HG02623 (cell line): ENCODE measurements around the gene KLK6.

Experiments used
- ATAC-seq: cut with Tn5 transposase; IDR thresholded peaks from one replicate; pipeline ENCODE4 v1.9.1; 2021; ENCODE audit warnings: moderate library complexity; ENCODE audit not compliant: unreplicated experiment

The KLK6 gene

DNA sequence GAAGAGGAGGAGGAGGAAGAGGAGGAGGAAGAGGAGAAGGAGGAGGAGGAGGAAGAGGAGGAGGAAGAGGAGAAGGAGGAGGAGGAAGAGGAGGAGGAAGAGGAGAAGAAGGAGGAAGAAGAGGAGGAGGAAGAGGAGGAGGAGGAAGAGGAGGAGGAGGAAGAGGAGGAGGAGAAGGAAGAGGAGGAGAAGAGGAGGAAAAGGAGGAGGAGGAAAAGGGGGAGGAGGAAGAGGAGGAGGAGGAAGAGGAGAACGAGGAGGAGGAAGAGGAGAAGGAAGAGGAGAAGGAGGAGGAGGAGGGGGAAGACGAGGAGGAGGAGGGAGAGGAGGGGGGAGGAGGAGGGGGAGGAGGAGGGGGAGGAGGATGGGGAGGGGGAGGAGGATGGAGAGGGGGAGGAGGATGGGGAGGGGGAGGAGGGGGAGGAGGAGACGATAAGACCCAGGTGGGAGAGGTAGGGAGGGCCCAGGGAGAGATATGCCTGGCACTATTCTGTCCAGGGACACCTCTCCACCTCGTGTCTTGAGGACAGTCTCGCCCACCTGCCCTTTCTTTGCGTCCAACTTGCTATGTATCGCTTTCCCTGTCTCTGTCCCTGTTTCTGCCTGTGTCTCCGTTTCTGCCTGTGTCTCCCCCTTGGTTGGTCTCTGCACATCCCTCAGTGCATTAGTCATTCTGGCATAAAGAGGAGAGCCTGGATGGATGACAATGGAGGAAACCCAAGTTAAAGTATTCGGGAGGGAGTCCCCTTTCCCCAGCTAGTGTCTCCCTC is 9.5 kb downstream of the KLK6 start:
- ATAC-seq: no peak

- no peak for ATAC-seq
These were observed 11.8 kb downstream of the KLK6 start for GRCh38 chr19:50957587-50957986.

DNA sequence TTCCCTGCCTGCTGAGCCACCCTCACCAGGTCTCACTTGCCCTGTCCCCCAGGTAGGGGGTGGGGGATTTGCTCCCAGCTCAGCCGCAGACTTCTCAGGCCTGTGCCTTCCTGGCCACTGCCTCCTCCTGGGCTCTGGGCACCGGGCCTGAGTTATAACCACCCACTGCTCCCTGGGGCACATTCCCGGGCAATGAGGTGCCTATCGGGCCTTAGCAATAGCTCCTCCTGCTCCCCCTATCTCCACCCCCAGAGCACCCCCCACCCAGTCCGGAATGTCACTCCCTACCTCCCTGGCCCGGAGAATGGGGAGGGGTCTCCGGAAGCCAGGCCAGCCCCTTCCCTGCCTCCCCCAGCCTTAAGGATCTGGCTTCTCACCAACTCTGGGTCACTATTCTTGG is 16.5 kb downstream of the KLK6 start, which contains the start of gene KLK5:
Gene KLK5 (minus strand): TSS at position 129 of the 400 bp plus-strand sequence. CDS start 381 bp downstream, outside the sequence.
- ATAC-seq: no peak

- no peak for ATAC-seq
These were observed 19.5 kb downstream of the KLK6 start for GRCh38 chr19:50949861-50950260.

GRCh38 chr19:50947123-50947522 is 22.3 kb downstream of the KLK6 start:
- no peak for ATAC-seq

GRCh38 chr19:50944795-50945194 is 24.6 kb downstream of the KLK6 start:
- ATAC-seq: no peak

- no peak for ATAC-seq
These were observed 26.1 kb downstream of the KLK6 start for GRCh38 chr19:50943074-50943828.

GRCh38 chr19:50939596-50939995 is 29.8 kb downstream of the KLK6 start:
- ATAC-seq: no peak

GRCh38 chr19:50933640-50934039 is 35.8 kb downstream of the KLK6 start:
- no peak for ATAC-seq

GRCh38 chr19:50932690-50933083 is 36.7 kb downstream of the KLK6 start:
- no peak for ATAC-seq

- no peak for ATAC-seq
These were observed 37.2 kb downstream of the KLK6 start for GRCh38 chr19:50932018-50932689.

- no peak for ATAC-seq
These were observed 38.4 kb downstream of the KLK6 start for GRCh38 chr19:50931023-50931422.

GRCh38 chr19:50928831-50929230 is 40.6 kb downstream of the KLK6 start:
- no peak for ATAC-seq

DNA sequence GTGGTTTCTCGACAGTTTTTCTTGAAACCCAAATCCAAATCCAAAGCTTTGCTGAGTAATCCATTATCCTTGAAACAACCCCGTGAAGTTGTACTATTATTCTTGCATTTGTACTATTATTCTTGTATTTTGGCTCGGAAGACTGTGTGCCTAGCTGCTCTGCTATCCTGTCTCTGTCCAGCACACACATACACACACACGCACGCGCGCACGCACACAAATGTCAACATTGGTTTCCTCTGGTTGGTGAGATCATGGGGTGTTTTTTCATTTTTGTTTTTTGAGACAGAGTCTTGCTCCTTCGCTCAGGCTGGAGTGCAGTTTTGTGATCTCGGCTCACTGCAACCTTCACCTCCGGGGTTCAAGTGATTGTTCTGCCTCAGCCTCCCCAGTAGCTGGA is 43.2 kb downstream of the KLK6 start:
- no peak for ATAC-seq

DNA sequence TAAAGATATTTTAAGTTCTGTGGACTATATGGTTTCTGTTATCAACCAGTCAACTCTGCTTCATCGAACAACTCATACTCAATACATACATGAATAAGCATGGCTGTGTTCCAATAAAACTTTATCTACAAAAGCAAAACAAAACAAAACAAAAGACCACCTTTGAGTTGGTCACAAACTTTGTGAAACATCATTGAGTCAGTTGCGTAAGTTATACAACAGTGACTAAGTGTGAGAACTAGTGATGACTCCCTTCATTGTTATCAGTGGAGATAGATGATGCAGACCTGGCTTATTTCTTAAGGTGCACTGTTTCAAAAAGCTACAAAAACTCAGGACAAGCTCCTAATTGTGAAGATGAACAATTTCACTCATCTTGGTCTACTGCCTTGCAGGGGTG is 43.7 kb downstream of the KLK6 start:
- ATAC-seq: no peak

DNA sequence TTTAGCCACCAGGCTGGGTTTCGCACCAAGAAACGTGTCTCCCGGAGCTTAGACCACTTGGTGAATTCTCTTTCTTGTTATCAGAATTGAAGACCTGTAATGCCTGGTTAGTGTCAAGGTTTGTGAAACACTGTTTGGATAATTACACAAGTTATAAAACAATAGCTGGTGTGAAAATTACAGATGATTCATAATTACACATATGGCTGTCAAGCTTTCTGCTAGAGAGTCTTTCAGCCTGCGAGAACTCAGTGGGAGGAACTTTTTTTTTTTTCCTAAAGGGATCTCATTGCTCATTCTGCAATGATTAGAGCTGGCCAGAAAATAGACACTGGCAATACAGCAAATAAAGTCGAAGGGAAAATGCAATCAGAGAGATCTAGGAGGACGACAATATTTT is 44.8 kb downstream of the KLK6 start:
- ATAC-seq: no peak

DNA sequence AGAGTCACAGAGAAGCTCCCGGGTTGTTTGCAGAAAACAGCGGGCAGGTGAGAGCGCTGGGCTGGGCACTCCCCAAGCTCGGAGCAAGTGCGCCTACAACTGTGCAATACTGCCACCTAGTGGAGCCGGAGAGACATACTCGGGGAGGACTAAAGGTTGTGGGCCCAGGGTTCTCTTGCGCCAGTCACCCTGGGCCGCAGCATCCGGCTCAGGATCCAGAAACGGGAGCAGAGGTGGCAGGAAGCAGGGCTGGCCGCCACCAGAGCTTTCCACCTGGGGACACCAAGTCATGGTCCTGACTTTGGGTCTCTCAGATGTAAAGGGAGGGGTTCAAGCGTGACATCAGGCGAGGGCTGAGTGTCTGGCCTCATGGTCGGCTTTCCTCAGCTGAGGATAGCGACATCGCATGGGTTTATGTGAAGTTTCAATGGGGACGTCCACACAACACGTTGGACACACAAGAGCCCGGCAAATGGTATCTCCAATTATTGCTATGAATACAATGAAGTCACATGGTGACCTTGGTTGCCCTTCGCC is 47.0 kb downstream of the KLK6 start:
- no peak for ATAC-seq

- no peak for ATAC-seq
These were observed 47.7 kb downstream of the KLK6 start for GRCh38 chr19:50921426-50922316.

GRCh38 chr19:50916069-50916468 is 53.3 kb downstream of the KLK6 start:
- no peak for ATAC-seq
